ELR (cell line): Measurements from ENCODE around the gene FSTL4.
A peak's percentile ranks its signal among the peaks of the same experiment; 100 is the strongest.

Experiments used
- DNase-seq: peaks from one replicate; pipeline ENCODE4 v3.0.0-alpha.2; 2015; ENCODE audit warnings: low read depth

The FSTL4 gene

GRCh38 chr5:133512896-133513295, 99.4 kb downstream of the FSTL4 start:
- no peak for DNase-seq

- no peak for DNase-seq
Measured at GRCh38 chr5:133511653-133512235, 100.6 kb downstream of the FSTL4 start.

DNA sequence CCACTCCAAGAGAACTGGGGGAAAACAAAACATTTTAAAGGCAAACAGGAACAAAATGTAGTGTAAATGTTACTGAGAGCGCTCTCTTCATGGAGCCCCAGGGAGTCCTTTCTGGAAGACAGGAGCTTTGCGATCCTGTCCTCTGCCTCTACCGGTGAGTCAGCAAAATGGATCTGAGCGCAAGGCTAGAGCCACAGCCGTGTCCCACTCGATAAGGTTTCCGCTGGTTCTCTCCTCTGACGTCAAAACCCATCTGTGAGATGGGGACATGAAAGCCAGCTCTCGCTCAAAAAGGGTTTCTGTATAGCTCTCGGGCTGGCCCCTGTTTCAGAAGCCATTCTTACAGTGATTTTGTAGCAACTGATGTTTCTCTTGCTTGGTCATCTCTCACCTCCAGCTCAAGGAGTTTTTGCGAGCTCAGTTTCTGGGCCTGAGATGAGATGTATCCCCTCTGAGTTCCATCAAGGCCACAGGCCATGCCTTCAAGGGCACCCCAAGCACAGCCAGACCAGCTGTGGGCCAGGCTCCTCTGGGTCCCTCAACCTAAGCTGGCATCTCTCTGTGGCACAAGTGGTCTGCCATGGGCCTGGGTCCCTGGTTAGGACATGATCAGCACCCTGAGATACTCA, 101.6 kb downstream of the FSTL4 start:
- no peak for DNase-seq

DNA sequence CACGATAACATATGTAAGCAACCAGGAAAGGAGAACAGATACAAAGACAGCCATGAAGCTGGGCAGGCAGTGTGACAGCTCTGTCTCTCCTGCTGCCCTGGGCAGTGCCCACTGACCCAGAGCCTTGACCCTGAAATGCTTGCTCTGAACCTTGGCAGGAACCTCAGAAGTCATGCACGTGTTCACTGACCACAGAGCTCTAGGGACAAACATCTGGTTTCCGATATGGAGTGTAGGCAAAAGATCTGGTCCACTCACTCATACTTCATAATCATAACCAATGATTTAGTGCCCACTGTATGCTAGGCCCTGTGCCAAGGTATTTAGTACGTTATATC, 102.6 kb downstream of the FSTL4 start:
- DNase-seq = no peak

- DNase-seq = no peak
Measured at GRCh38 chr5:133508845-133509741, 103.2 kb downstream of the FSTL4 start.

DNA sequence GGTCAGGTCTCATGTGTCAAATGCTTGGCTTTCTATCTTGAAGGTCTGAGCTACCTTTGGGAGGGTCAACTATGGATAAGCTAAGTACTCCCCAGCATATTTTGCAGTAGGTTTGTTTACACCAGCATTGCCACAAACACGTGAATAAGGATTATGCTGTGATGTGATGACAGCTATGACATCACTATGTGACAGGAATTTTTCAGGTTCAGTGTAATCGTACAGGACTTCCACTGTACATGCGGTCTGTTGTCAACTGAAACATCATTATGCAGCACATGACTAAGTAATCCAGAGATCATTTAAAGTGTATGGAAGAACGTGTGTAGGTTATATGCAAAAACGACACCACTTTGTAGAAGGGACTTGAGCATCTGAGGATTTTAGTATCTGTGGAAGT, 104.0 kb downstream of the FSTL4 start:
- no peak for DNase-seq

DNA sequence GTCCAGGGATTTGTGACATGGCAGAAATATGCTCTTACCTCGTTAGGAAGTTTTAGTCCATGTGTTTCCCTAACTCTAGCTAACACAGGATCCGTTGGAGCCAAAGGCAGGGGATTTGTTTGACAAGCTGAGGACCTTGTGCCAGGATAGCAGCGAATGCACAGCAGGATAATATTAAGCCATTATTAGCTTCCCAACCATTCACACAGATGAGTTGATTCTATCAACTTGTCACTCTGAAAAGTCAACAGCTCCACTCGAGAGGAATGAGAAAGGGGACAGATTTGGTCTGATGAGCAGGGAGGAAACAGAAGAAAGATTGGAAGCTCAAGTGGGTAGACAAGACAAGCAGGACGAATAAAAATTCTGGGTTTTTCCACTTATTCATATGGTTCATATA, 106.2 kb downstream of the FSTL4 start:
- no peak for DNase-seq

DNA sequence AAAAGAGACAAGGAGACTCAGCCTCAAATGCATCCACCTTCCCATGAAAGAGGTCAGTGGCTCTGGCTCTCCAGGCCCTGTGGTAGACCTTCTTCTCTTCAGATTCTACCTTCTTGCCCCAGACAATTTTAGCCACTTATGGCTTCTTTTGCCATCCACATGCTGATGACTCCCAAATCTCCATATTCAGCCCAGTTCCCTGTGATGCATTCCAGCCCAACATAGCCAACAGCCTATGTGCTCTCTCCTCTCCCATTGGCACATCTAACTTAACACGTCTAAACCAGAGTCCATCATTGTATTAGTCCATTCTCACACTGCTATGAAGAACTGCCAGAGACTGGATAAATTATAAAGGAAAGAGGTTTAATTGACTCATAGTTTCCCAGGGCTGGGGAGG, 108.8 kb downstream of the FSTL4 start:
- DNase-seq = no peak

GRCh38 chr5:133499895-133500294, 112.4 kb downstream of the FSTL4 start:
- no peak for DNase-seq

GRCh38 chr5:133497608-133498348, 114.6 kb downstream of the FSTL4 start:
- no peak for DNase-seq

- DNase-seq = no peak
Measured at GRCh38 chr5:133496631-133497030, 115.7 kb downstream of the FSTL4 start.

- DNase-seq = no peak
Measured at GRCh38 chr5:133494923-133495246, 117.5 kb downstream of the FSTL4 start.

- DNase-seq = no peak
Measured at GRCh38 chr5:133494232-133494922, 118.0 kb downstream of the FSTL4 start.

DNA sequence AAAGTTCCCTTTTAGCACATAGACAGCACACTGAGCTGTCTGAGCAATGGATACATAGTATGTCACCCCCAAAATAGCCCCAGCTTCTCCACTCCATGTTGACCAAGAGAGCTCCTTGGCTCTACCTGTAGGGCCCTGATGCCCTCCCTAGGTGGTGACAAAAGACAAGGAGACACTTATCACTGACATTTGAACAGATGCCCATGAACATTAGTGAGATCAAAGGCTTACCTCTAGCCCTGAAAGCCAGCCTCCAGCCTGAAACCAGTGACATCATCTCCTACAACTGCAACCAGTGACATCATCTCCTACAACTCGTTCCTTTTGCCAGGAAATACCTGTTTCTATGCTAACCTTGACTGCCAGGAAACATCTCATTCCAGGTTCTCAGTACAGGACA, 122.7 kb downstream of the FSTL4 start:
- DNase-seq = peak; percentile 3

DNA sequence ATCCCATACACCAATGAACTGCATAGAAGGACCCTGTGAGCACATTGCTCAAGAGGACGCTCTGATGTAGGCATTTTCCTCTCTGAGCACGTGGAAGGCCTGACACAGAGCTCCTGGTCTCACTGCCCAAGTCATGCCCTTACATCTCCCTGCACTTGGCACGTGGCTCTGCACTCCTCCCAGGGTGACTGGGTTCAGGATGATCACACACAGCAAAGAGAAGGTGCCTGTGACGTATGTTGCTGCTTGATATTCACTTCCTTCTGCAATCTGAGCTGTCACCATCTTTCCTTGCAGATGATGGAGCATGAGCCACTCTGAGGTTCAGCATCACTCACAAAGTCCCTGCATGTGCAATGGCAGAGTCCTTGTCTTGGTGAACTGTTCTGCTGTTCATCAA, 125.2 kb downstream of the FSTL4 start:
- no peak for DNase-seq

GRCh38 chr5:133485468-133485867, 126.9 kb downstream of the FSTL4 start:
- DNase-seq = no peak

DNA sequence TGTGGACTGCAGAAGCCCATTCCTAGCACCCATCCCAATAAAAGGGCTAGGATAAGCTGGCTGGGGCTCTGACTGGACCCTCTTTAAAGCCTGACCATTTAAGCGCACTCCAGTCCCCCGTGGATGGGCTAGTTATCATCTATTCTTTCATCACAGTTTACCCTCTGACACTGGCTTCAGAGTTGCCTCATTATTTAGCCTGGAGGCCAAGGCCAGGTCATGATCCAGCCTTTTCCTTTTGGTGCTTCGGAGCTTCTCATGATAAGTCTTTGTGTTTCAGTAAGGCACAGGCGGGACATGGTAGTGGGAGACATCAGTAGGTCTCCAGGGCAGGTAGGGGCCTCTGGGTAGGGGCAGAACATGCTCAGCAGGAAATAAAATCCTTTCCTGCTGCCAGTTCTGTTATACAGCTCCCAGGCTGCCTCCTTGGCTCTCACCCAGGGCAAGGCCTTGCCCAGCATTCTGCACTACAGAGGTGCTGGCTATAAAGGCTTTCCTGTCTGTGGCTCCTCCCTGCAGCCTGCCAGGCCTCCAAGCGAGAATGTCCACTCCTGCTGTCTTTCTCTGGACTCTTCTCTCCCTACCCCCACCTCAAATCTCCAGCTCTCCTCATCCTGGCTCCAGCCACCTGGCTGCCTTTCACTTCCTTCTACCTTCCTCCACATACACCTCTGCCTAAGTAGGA, 128.8 kb downstream of the FSTL4 start:
- no peak for DNase-seq

GRCh38 chr5:133482028-133482427, 130.3 kb downstream of the FSTL4 start:
- no peak for DNase-seq

GRCh38 chr5:133480866-133481265, 131.5 kb downstream of the FSTL4 start:
- no peak for DNase-seq

GRCh38 chr5:133480366-133480765, 132.0 kb downstream of the FSTL4 start:
- DNase-seq = no peak

DNA sequence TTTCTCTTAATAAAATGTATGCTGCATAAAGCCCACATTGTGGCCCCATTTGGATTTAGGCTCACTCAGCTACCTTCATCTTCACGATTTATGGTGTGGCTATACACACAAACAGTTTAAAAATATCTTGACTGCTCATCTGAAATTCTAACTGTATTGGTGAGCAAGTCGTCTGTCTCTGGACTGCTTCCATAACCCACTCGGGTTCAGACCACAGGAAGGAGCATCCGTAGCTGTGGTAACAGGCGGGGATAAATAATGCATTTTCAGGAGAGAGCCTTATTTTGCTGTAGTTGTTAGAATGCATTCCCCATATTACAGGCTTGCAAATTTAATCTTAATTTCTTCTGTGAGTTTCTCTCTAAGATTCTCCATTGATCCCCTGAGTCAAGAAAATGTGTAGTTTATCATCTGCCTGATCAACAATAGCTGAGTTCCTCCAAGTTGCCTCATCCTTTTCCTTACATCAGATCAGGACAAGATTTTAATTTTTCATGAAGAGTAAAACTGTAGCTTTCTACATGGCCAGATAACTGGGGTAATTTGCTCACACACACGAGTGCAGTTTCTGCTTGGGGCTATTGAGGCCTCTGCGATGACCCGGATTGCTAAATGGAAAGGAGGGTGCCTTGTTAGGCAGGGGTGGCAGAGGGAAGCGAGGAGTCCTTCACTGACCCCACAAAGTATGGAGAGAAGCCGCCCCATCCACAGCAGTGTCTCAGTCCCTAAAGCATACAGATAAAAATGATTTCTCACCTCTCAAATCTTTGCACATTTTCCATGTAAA, 133.9 kb downstream of the FSTL4 start:
- no peak for DNase-seq
